Measurements from ENCODE around the gene TCF7L2.

- TF ChIP-seq, protein P1, sequence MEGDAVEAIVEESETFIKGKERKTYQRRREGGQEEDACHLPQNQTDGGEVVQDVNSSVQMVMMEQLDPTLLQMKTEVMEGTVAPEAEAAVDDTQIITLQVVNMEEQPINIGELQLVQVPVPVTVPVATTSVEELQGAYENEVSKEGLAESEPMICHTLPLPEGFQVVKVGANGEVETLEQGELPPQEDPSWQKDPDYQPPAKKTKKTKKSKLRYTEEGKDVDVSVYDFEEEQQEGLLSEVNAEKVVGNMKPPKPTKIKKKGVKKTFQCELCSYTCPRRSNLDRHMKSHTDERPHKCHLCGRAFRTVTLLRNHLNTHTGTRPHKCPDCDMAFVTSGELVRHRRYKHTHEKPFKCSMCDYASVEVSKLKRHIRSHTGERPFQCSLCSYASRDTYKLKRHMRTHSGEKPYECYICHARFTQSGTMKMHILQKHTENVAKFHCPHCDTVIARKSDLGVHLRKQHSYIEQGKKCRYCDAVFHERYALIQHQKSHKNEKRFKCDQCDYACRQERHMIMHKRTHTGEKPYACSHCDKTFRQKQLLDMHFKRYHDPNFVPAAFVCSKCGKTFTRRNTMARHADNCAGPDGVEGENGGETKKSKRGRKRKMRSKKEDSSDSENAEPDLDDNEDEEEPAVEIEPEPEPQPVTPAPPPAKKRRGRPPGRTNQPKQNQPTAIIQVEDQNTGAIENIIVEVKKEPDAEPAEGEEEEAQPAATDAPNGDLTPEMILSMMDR (IDR thresholded peaks at IDR 0.05; ENCODE audit: low read depth, low read length), result no peak
- TF ChIP-seq EZH2phosphoT487 (IDR thresholded peaks at IDR 0.05; ENCODE audit: low read depth), result no peak
Observed at GRCh38 chr10:113111260-113111659, 161.2 kb downstream of the TCF7L2 start.

Data from OCI-LY3 (cell line).